ENCODE measurements around the gene NFATC3.

- no peak for TF ChIP-seq POLR2A (IDR thresholded peaks at IDR 0.05)
- no peak for TF ChIP-seq CTCF (IDR thresholded peaks at IDR 0.05)
Measured at GRCh38 chr16:68075980-68076379, 9.2 kb upstream of the NFATC3 start.
